Thyroid gland (tissue), 4 donors: ENCODE measurements around the gene ZNF200.

Source experiments
- CTCF ChIP-seq, 6 experiments: fragments of 200-600 bp in 3 of 6; fragments of 450-650 bp in 3 of 6; sonication (generic) in 3 of 6; IDR thresholded peaks; one replicate each; pipeline ENCODE4 v1.5.1; 2016 to 2019; ENCODE audit warnings: antibody characterized with exemption in 6 of 6, mild to moderate bottlenecking in 2 of 6, inconsistent platforms in 1 of 6, moderate library complexity in 1 of 6
- POLR2A ChIP-seq, 2 donors: fragments of 450-650 bp; IDR thresholded peaks; one replicate each; pipeline ENCODE4 v1.6.1; 2017; ENCODE audit warnings: antibody characterized with exemption in 2 of 2, mild to moderate bottlenecking in 2 of 2, moderate library complexity in 1 of 2

GRCh38 chr16:3252967-3253366, 18.0 kb upstream of the ZNF200 start:
- TF ChIP-seq POLR2A (IDR thresholded peaks at IDR 0.05): no peak
- TF ChIP-seq CTCF (IDR thresholded peaks at IDR 0.05): no peak
